ENCODE data around the gene SPHK2.

Gene SPHK2

GRCh38 chr19:48588670-48589401, 30.5 kb upstream of the SPHK2 start:
- Histone ChIP-seq H3K9me3 (no peaks in the 10 kb centered on the region), H3K36me3 (no peaks in the 10 kb centered on the region), H3K4me3 (peak overlapping the region; percentile 52), H3K27ac (no peak overlapping the region), H4K20me1 (no peaks in the 10 kb centered on the region), H3K4me1 (peaks cover 24% of the 10 kb centered on the region), H3K4me2 (peak overlapping the region; percentile 24), H3K27me3 (no peaks in the 10 kb centered on the region), H3K9ac (no peak overlapping the region; the same call in 1 of the 2 replicates)
- no peak for TF ChIP-seq Cebpa-rat (IDR thresholded peaks at IDR 0.05)

DNA sequence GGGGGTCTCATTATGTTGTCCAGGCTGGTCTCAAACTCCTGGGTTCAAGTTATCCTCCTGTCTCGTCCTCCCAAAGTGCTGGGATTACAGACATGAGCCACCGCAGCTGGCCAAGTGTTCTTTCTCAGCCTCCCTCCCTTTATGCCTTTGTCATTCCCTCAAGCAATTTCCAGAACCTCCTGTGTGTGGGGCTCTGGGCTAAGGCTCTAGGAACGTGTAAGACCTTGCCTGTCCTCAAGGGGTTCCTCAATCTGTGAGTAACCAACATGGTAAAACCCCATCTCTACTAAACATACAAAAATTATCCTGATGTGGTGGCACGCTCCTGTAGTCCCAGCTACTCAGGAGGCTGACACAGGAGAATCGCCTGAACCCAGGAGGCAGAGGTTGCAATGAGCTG, 28.3 kb upstream of the SPHK2 start:
- Histone ChIP-seq H4K20me1 (no peaks in the 10 kb centered on the region), H3K36me3 (no peaks in the 10 kb centered on the region), H3K4me2 (peak overlapping the region; percentile 30; the same call in 1 of the 2 replicates), H3K9ac (no peak overlapping the region), H3K9me3 (no peaks in the 10 kb centered on the region), H3K4me1 (peaks cover 24% of the 10 kb centered on the region), H3K27me3 (no peaks in the 10 kb centered on the region), H3K27ac (no peak overlapping the region), H3K4me3 (no peak overlapping the region)
- no peak for TF ChIP-seq Cebpa-rat (IDR thresholded peaks at IDR 0.05)

- H3K9me3 ChIP-seq, result no peaks in the 10 kb centered on the region
- H3K9ac ChIP-seq, result no peak overlapping the region
- H3K36me3 ChIP-seq, result no peaks in the 10 kb centered on the region
- no peaks in the 10 kb centered on the region for H4K20me1 ChIP-seq
- no peak overlapping the region for H3K4me3 ChIP-seq
- no peaks in the 10 kb centered on the region for H3K27me3 ChIP-seq
- H3K27ac ChIP-seq, result no peak overlapping the region
- no peak for TF ChIP-seq Cebpa-rat (IDR thresholded peaks at IDR 0.05)
- H3K4me1 ChIP-seq, result peaks cover 55% of the 10 kb centered on the region
- no peak overlapping the region; the same call in 1 of the 2 replicates for H3K4me2 ChIP-seq
These were observed 24.1 kb upstream of the SPHK2 start for GRCh38 chr19:48595171-48595570.

DNA sequence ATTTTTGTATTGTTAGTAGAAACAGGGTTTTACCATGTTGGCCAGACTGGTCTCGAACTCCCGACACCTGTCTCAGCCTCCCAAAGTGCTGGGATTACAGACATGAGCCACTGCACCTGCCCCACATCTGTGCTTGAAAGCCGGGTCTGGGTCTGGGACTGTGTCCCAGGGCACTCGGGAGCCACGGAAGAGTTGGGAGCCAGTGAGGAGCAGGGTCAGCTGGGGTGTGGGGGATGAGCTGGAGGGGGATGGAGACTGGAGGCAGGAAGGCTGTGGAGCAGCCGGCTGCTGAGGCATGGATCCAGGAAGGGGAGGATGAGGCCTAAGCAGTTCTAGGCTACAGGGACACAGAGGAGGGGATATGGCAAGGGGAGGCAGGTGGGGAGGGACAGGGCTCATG, 23.5 kb upstream of the SPHK2 start:
- Histone ChIP-seq H3K4me3 (no peak overlapping the region), H3K9me3 (no peaks in the 10 kb centered on the region), H3K4me2 (peak overlapping the region; percentile 63; the same call in 1 of the 2 replicates), H3K27me3 (no peaks in the 10 kb centered on the region), H3K4me1 (peaks cover 55% of the 10 kb centered on the region), H3K9ac (no peak overlapping the region), H4K20me1 (no peaks in the 10 kb centered on the region), H3K36me3 (no peaks in the 10 kb centered on the region), H3K27ac (no peak overlapping the region)
- no peak for TF ChIP-seq Cebpa-rat (IDR thresholded peaks at IDR 0.05)

DNA sequence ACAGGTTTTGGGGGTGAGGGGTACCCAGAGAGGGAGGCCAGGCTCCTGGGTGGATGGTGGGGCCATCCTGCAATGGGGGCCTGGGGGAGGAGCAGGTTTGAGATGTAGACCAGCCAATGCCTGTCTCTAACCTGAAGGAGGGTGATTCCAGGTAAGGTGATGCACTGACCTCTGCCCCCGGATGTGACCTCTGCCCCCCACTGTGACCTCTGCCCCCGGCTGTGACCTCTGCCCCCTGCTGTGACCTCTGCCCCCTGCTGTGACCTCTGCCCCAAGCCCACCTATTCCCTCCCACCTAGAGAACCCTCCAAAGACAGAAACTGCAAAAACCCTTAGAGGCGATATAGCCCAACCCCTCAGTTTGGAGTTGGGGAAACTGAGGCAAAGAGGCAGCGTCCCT, 23.1 kb upstream of the SPHK2 start:
- Histone ChIP-seq H3K9ac (no peak overlapping the region), H3K4me1 (peaks cover 53% of the 10 kb centered on the region), H4K20me1 (no peaks in the 10 kb centered on the region), H3K4me2 (peak overlapping the region; percentile 63; the same call in 1 of the 2 replicates), H3K36me3 (no peaks in the 10 kb centered on the region), H3K27me3 (no peaks in the 10 kb centered on the region), H3K4me3 (no peak overlapping the region), H3K9me3 (no peaks in the 10 kb centered on the region), H3K27ac (no peak overlapping the region; the same call in 1 of the 2 replicates)
- TF ChIP-seq Cebpa-rat (IDR thresholded peaks at IDR 0.05), result no peak

DNA sequence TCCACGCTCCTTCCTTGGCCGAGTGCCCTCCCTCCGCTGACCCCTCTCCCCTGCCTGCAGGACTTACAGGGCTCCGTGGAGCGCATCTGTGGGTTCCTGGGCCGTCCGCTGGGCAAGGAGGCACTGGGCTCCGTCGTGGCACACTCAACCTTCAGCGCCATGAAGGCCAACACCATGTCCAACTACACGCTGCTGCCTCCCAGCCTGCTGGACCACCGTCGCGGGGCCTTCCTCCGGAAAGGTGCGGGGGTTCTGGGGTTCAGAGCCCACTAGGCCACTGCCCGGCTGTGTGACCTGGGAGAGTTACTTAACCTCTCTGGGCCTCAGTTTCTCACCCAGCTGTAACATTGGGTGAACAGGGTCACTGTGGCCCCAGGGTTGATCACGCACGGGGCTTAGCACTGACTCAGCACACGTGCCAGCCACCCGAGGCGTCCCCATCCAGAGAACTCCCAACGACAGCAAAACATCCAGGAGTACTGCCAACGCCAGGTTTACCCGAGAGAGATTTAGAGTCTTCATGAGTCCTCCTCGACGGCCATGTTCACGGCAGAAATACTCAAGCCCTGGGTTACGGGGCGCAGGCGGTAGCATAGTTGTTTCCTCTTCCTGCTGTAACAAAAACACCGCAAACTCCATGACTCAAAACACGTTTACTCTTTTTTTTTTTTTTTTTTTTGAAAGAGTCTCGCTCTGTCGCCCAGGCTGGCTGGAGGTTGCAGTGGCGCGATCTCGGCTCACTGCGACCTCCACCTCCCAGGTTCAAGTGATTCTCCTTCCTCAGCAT, 22.4 kb upstream of the SPHK2 start:
- Histone ChIP-seq H3K4me1 (peaks cover 47% of the 10 kb centered on the region), H3K9ac (no peak overlapping the region), H3K9me3 (no peaks in the 10 kb centered on the region), H4K20me1 (no peaks in the 10 kb centered on the region), H3K27me3 (no peaks in the 10 kb centered on the region), H3K27ac (peak overlapping the region; percentile 61), H3K36me3 (no peaks in the 10 kb centered on the region), H3K4me3 (no peak overlapping the region), H3K4me2 (peak overlapping the region; percentile 63)
- no peak for TF ChIP-seq Cebpa-rat (IDR thresholded peaks at IDR 0.05)

DNA sequence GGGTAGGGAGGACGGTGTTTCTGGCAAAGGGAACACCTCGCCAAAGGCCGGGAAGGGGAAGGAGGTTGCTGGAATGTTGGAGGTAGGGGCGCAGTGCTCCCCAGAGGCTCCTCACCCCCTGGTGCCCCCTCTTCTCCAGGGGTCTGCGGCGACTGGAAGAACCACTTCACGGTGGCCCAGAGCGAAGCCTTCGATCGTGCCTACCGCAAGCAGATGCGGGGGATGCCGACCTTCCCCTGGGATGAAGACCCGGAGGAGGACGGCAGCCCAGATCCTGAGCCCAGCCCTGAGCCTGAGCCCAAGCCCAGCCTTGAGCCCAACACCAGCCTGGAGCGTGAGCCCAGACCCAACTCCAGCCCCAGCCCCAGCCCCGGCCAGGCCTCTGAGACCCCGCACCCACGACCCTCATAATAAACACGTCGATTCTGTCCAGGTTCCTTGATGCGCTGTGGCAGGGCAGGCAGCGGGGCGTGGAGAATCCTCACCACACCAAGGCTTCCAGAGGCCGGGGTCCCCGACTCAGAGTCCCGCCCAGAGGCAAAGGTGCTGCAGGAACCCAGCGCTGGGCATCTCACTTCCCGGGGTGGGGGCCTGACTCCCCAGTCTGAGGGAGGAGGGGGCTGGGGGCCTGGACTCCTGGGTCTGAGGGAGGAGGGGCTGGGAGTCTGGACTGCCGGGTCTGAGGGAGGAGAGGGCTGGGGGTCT, 20.2 kb upstream of the SPHK2 start:
- no peaks in the 10 kb centered on the region for H3K9me3 ChIP-seq
- no peak overlapping the region for H3K9ac ChIP-seq
- peak overlapping the region; percentile 46 for H3K4me2 ChIP-seq
- TF ChIP-seq Cebpa-rat (IDR thresholded peaks at IDR 0.05), result no peak
- peaks cover 35% of the 10 kb centered on the region for H3K4me1 ChIP-seq
- no peak overlapping the region for H3K27ac ChIP-seq
- H3K27me3 ChIP-seq, result no peaks in the 10 kb centered on the region
- no peak overlapping the region for H3K4me3 ChIP-seq
- peaks cover 7% of the 10 kb centered on the region; the same call in 1 of the 2 replicates for H3K36me3 ChIP-seq
- no peaks in the 10 kb centered on the region for H4K20me1 ChIP-seq

GRCh38 chr19:48600679-48601417, 18.5 kb upstream of the SPHK2 start:
- H3K4me3 ChIP-seq, result no peak overlapping the region
- no peaks in the 10 kb centered on the region for H3K27me3 ChIP-seq
- no peaks in the 10 kb centered on the region for H4K20me1 ChIP-seq
- peaks cover 7% of the 10 kb centered on the region; the same call in 1 of the 2 replicates for H3K36me3 ChIP-seq
- no peaks in the 10 kb centered on the region for H3K9me3 ChIP-seq
- no peak overlapping the region for H3K4me2 ChIP-seq
- H3K4me1 ChIP-seq, result peaks cover 33% of the 10 kb centered on the region
- H3K27ac ChIP-seq, result no peak overlapping the region
- TF ChIP-seq Cebpa-rat (IDR thresholded peaks at IDR 0.05), result no peak
- H3K9ac ChIP-seq, result no peak overlapping the region

- H4K20me1 ChIP-seq, result no peaks in the 10 kb centered on the region
- no peak overlapping the region for H3K4me3 ChIP-seq
- H3K9ac ChIP-seq, result no peak overlapping the region
- H3K36me3 ChIP-seq, result peaks cover 7% of the 10 kb centered on the region; the same call in 1 of the 2 replicates
- no peak overlapping the region for H3K4me2 ChIP-seq
- H3K4me1 ChIP-seq, result peaks cover 13% of the 10 kb centered on the region
- no peak overlapping the region for H3K27ac ChIP-seq
- H3K27me3 ChIP-seq, result no peaks in the 10 kb centered on the region
- no peak for TF ChIP-seq Cebpa-rat (IDR thresholded peaks at IDR 0.05)
- H3K9me3 ChIP-seq, result no peaks in the 10 kb centered on the region
These were observed 16.3 kb upstream of the SPHK2 start for GRCh38 chr19:48603001-48603400.

Measured in BLaER1 (cell line).